ENCODE results near the gene EHMT1.
A peak's percentile ranks its signal among the peaks of the same experiment; 100 is the strongest.

Gene EHMT1

GRCh38 chr9:137748311-137748710, 129.5 kb downstream of the EHMT1 start:
- DNase-seq (ENCODE audit: insufficient read length, low spot score) (no peak), FAIRE-seq (no peak)

GRCh38 chr9:137748741-137749140, 129.9 kb downstream of the EHMT1 start:
- DNase-seq (ENCODE audit: insufficient read length, low spot score) (no peak), FAIRE-seq (no peak)
- no peak for TF ChIP-seq POLR2A (IDR thresholded peaks at IDR 0.05; ENCODE audit: low read depth, low read length)

More at GRCh38 chr9:137748311-137748710, 129.5 kb downstream of the EHMT1 start:
- TF ChIP-seq POLR2A (IDR thresholded peaks at IDR 0.05; ENCODE audit: low read depth, low read length) = no peak

GRCh38 chr9:137749511-137749910, 130.7 kb downstream of the EHMT1 start:
- DNase-seq (ENCODE audit: insufficient read length, low spot score) (no peak), FAIRE-seq (no peak)
- TF ChIP-seq POLR2A (IDR thresholded peaks at IDR 0.05; ENCODE audit: low read depth, low read length) = no peak

- FAIRE-seq (no peak), DNase-seq (ENCODE audit: insufficient read length, low spot score) (no peak)
- no peak for TF ChIP-seq POLR2A (IDR thresholded peaks at IDR 0.05; ENCODE audit: low read depth, low read length)
Measured at GRCh38 chr9:137750007-137750406, 131.2 kb downstream of the EHMT1 start.

GRCh38 chr9:137750566-137750965, 131.8 kb downstream of the EHMT1 start:
- no peak for DNase-seq (ENCODE audit: insufficient read length, low spot score)
- TF ChIP-seq POLR2A (IDR thresholded peaks at IDR 0.05; ENCODE audit: low read depth, low read length) = no peak
- no peak for FAIRE-seq

DNA sequence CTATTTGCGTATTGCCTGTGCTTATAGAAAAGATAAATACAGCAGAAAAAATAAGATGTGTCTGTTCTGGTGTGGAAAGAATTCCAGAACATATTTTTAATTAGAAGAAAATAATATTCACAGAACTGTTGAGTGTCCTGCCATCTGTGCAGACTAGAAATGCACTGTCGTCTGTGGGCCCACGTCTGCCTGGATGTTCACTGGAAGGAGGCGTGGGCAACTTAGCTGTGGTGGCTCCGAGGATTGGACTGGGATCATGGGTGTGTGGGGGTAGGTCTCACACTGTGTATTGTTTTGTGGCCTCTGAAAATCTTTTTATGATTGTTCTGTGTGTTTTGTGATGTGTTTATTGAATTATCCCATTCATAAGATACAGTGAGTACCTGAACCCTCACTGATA, 132.8 kb downstream of the EHMT1 start:
- FAIRE-seq (no peak), DNase-seq (ENCODE audit: insufficient read length, low spot score) (no peak)
- no peak for TF ChIP-seq POLR2A (IDR thresholded peaks at IDR 0.05; ENCODE audit: low read depth, low read length)

DNA sequence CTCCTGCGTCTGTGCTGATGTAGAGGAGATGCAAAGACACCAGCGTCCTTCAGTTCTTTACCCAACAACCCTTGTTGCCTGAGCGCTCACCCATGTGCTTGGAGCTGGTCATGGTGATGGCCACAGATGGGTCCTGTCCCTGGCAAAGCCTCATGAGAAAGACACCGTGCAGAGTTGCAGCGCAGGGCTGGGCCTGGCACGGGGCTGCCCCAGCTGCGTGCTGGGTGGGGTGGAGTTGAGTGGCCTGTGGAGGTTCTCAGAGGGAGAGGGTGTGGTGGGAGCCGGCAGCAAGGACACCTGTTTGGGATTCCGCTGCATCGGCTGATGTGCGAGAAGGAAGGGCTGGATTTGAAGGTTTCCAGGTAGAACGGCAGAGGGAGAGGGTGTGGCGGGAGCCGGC, 133.6 kb downstream of the EHMT1 start:
- TF ChIP-seq POLR2A (IDR thresholded peaks at IDR 0.05; ENCODE audit: low read depth, low read length) = no peak
- DNase-seq (ENCODE audit: insufficient read length, low spot score) = no peak
- no peak for FAIRE-seq

DNA sequence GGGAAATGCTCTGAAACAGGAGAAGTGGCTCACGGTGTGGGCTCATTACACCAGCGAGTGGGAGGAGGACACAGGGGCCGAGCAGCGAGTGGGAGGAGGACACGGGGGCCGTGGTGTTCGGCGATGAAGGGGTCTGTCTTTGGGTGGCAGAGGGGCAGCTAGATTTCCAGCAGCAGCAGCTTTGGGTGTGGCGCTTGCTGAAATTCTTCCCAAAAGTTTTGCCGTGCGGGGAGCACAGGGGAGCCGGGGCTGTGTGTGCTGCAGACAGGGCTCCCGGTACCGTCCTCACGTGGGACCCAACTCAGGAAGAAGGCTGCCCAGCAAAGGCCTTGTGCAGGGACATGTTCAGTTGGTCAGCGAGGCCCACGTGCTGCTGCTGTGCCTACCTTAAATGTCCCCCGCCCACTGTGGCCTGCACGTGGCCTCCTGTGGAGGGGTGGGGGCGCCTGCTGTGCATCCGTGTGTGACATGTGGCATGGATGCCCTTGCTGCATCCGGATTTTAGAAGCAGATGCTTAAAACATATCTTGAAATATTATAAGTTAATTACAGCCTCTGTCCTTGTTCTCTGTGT, 134.5 kb downstream of the EHMT1 start:
- no peak for TF ChIP-seq POLR2A (IDR thresholded peaks at IDR 0.05; ENCODE audit: low read depth, low read length)
- no peak for FAIRE-seq

GRCh38 chr9:137755261-137755927, 136.6 kb downstream of the EHMT1 start:
- no peak for TF ChIP-seq POLR2A (IDR thresholded peaks at IDR 0.05; ENCODE audit: low read depth, low read length)
- FAIRE-seq = no peak
- DNase-seq (ENCODE audit: insufficient read length, low spot score) = no peak

More for the DNA sequence above, 134.5 kb downstream of the EHMT1 start:
- no peak for DNase-seq (ENCODE audit: insufficient read length, low spot score)

DNA sequence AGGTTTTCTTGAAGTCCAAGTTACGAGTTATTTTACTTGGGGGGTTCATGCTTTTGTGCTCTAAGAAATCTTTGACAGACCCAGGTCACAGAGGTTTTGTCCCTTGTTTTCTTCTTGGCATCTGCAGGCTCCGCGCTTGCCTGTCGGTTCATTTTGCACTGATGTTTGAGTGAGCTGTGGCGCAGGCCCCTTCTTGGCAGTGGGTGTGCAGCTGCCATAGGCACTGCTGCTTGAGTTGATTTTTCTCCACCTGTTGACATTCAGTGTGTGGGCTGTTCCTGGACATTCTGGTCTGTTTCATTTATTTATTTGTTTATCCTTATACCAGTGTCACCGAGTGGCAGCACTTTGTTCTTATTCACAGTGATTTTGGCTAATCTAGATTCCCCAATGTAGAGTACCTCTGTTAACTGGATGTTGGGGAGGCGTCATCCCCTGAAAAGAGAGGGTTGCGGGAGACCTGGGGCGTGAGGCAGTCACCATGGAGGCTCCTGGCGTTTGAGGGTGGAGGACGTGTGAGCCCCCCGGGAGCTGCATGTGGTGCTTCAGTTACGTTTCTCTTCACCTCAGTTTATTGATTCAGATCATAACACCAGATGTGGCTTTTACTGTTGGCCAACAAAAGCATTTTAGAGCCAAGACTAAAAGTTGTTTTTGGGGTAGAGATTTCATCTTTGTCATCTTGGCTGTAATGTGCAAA, 137.4 kb downstream of the EHMT1 start:
- DNase-seq (ENCODE audit: insufficient read length, low spot score) (no peak), FAIRE-seq (no peak)
- no peak for TF ChIP-seq POLR2A (IDR thresholded peaks at IDR 0.05; ENCODE audit: low read depth, low read length)

GRCh38 chr9:137757139-137757538, 138.3 kb downstream of the EHMT1 start:
- FAIRE-seq (no peak), DNase-seq (ENCODE audit: insufficient read length, low spot score) (peak; percentile 30)
- TF ChIP-seq POLR2A (IDR thresholded peaks at IDR 0.05; ENCODE audit: low read depth, low read length) = no peak

- no peak for TF ChIP-seq POLR2A (IDR thresholded peaks at IDR 0.05; ENCODE audit: low read depth, low read length)
- FAIRE-seq = peak; percentile 52
- peak; percentile 87 for DNase-seq (ENCODE audit: insufficient read length, low spot score)
Measured at GRCh38 chr9:137757613-137758029, 138.8 kb downstream of the EHMT1 start.

GRCh38 chr9:137758067-137758466, 139.3 kb downstream of the EHMT1 start:
- TF ChIP-seq POLR2A (IDR thresholded peaks at IDR 0.05; ENCODE audit: low read depth, low read length) = no peak
- DNase-seq (ENCODE audit: insufficient read length, low spot score) = no peak
- no peak for FAIRE-seq

DNA sequence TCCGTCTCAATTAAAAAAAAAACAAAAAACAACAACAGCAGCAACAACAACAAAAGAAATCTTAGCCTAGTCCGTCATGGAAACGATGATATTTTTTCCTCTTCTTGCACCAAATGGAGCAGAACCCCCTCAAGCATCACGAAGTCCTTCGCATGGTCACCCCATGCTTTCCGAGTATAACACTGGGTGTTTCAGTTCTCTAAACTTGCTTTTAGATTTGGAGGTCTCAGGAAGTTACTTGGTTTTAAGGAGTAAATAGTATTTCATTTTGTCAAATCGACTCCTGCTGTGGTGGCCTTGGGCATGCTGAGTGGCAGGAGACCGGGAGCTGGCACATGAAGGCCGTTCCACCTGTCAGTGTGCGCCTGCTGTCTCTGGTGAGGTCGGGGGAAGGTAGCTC, 140.3 kb downstream of the EHMT1 start:
- FAIRE-seq (no peak), DNase-seq (ENCODE audit: insufficient read length, low spot score) (no peak)
- TF ChIP-seq POLR2A (IDR thresholded peaks at IDR 0.05; ENCODE audit: low read depth, low read length) = no peak
